Measurements from ENCODE around the gene TNFRSF14.

- TF ChIP-seq POLR2A (IDR thresholded peaks at IDR 0.05) = no peak
- TF ChIP-seq, protein P1, sequence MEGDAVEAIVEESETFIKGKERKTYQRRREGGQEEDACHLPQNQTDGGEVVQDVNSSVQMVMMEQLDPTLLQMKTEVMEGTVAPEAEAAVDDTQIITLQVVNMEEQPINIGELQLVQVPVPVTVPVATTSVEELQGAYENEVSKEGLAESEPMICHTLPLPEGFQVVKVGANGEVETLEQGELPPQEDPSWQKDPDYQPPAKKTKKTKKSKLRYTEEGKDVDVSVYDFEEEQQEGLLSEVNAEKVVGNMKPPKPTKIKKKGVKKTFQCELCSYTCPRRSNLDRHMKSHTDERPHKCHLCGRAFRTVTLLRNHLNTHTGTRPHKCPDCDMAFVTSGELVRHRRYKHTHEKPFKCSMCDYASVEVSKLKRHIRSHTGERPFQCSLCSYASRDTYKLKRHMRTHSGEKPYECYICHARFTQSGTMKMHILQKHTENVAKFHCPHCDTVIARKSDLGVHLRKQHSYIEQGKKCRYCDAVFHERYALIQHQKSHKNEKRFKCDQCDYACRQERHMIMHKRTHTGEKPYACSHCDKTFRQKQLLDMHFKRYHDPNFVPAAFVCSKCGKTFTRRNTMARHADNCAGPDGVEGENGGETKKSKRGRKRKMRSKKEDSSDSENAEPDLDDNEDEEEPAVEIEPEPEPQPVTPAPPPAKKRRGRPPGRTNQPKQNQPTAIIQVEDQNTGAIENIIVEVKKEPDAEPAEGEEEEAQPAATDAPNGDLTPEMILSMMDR (IDR thresholded peaks at IDR 0.05) = no peak
Measured at GRCh38 chr1:2612591-2613365, 56.6 kb downstream of the TNFRSF14 start.

Measured in lower leg skin (tissue), 3 donors.